ENCODE measurements around the gene PVR.
"Not testable (repeated sequence)": the region's sequence is repeated elsewhere in the genome, so short reads cannot be mapped to it uniquely, and the experiment has no call there.

Gene PVR

GRCh38 chr19:44645407-44646048 lies 1.8 kb downstream of the PVR start:
- no peak for DNase-seq (ENCODE audit: low read depth)

GRCh38 chr19:44646049-44646416 lies 2.3 kb downstream of the PVR start:
- DNase-seq (ENCODE audit: low read depth): no peak

- DNase-seq (ENCODE audit: low read depth): no peak
Observed at GRCh38 chr19:44647144-44647543, 3.4 kb downstream of the PVR start.

- DNase-seq (ENCODE audit: low read depth): no peak
Observed at GRCh38 chr19:44648631-44649251, 5.0 kb downstream of the PVR start.

- no peak for DNase-seq (ENCODE audit: low read depth)
Observed at GRCh38 chr19:44649578-44650145, 6.0 kb downstream of the PVR start.

GRCh38 chr19:44653343-44653742 lies 9.6 kb downstream of the PVR start:
- DNase-seq (ENCODE audit: low read depth): no peak

- DNase-seq (ENCODE audit: low read depth): peak; percentile 55
Observed at GRCh38 chr19:44653977-44654774, 10.5 kb downstream of the PVR start.

- DNase-seq (ENCODE audit: low read depth): peak; percentile 54
Observed at GRCh38 chr19:44657211-44657921, 13.7 kb downstream of the PVR start.

- DNase-seq (ENCODE audit: low read depth): no peak
Observed at GRCh38 chr19:44658069-44658733, 14.5 kb downstream of the PVR start.

GRCh38 chr19:44660081-44660480 lies 16.4 kb downstream of the PVR start:
- DNase-seq (ENCODE audit: low read depth): no peak

- no peak for DNase-seq (ENCODE audit: low read depth)
Observed at GRCh38 chr19:44661205-44661604, 17.5 kb downstream of the PVR start.

GRCh38 chr19:44661904-44662303 lies 18.2 kb downstream of the PVR start:
- DNase-seq (ENCODE audit: low read depth): no peak

- DNase-seq (ENCODE audit: low read depth): no peak
Observed at GRCh38 chr19:44662691-44663385, 19.1 kb downstream of the PVR start.

GRCh38 chr19:44663996-44664395 lies 20.3 kb downstream of the PVR start:
- DNase-seq (ENCODE audit: low read depth): no peak

GRCh38 chr19:44664976-44665375 lies 21.3 kb downstream of the PVR start:
- no peak for DNase-seq (ENCODE audit: low read depth)

GRCh38 chr19:44666852-44667556 lies 23.3 kb downstream of the PVR start:
- no peak for DNase-seq (ENCODE audit: low read depth)

GRCh38 chr19:44668985-44669764 lies 25.5 kb downstream of the PVR start:
- no peak for DNase-seq (ENCODE audit: low read depth)

GRCh38 chr19:44670027-44670426 lies 26.3 kb downstream of the PVR start:
- DNase-seq (ENCODE audit: low read depth): not testable (repeated sequence)

GRCh38 chr19:44671400-44671799 lies 27.7 kb downstream of the PVR start, which contains the start of gene CEACAM19:
Gene CEACAM19 (plus strand): TSS chr19:44671482. CDS start chr19:44671932, 450 bp downstream.
- no peak for DNase-seq (ENCODE audit: low read depth)

All from stimulated activated CD4-positive, alpha-beta T cell treated with anti-CD3 and anti-CD28 coated beads, Interleukin-2, amount 100 ng/mL, for 4 hours (primary cell).